ENCODE data around the gene LYST.
"Not testable (repeated sequence)": the region's sequence is repeated elsewhere in the genome, so short reads cannot be mapped to it uniquely, and the experiment has no call there.

The LYST gene

GRCh38 chr1:235861857-235862256 is 4.8 kb downstream of the LYST start:
- DNase-seq (ENCODE audit: low read depth in 2 of 2, low spot score in 1 of 2), result no peak

DNA sequence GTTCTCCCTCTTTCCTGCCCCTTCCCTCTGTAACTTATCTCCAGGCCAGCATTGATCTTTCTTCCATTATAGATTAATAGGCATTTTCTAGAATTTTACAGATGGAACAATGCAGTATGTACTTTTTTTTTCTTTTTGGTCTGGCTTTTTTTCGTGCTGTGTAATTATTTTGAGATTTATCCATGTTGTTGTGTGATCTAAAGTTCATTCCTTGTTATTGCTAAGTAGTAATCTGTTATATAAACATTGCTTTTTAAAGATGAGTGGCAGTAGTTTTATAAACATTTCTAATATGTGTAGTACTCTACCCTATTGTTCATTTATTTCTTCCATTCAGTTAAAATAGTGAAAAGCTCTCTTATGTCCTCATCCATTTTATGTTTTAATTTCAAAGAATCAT is 5.9 kb downstream of the LYST start:
- no peak for DNase-seq (ENCODE audit: low read depth in 2 of 2, low spot score in 1 of 2)

- DNase-seq (ENCODE audit: low read depth in 2 of 2, low spot score in 1 of 2), result no peak
These were observed 6.9 kb downstream of the LYST start for GRCh38 chr1:235859789-235860188.

GRCh38 chr1:235858766-235859165 is 7.9 kb downstream of the LYST start:
- no peak for DNase-seq (ENCODE audit: low read depth in 2 of 2, low spot score in 1 of 2)

- DNase-seq (ENCODE audit: low read depth in 2 of 2, low spot score in 1 of 2), result no peak
These were observed 8.9 kb downstream of the LYST start for GRCh38 chr1:235857756-235858155.

- DNase-seq (ENCODE audit: low read depth in 2 of 2, low spot score in 1 of 2), result no peak
These were observed 10.8 kb downstream of the LYST start for GRCh38 chr1:235855811-235856429.

GRCh38 chr1:235854347-235854746 is 12.4 kb downstream of the LYST start:
- DNase-seq (ENCODE audit: low read depth in 2 of 2, low spot score in 1 of 2), result no peak

DNA sequence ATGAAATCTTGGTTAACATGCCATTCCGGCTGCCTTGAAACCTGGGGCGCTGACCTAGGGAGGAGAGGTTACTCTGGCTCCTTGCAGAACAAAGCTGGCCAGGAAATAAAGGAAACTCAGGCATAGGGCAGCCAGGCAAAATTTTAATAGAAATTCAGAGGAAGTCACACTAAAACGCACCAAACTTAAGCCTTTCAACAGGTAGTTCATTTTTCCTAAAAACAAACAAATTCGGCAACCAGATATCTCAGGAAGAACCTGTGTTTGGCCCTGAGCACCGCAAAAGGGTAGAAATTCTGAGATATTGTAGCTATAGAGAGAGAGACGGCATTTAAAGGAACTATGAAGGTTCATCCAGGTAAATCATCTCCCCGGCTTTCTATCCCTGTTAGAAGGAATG is 13.1 kb downstream of the LYST start:
- no peak for DNase-seq (ENCODE audit: low read depth in 2 of 2, low spot score in 1 of 2)

DNA sequence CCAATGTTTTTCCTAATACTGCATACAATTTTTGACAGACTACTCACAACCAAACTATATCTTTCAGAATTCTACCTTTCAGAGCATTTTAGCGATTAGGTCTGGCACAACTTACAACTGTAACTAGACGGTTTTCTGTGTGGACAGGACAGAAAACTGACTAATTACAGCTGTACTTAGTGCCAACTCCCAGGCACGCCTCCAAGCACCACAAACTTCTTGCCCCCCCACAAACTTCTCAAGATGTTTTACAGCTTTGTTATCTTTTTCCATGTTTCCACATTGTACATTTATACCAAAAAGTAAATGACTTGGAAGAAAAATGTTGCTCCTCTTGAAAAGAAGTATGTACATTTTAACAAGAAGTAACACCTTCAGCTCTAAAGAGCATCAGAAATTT is 13.8 kb downstream of the LYST start:
- DNase-seq (ENCODE audit: low read depth in 2 of 2, low spot score in 1 of 2), result no peak

DNA sequence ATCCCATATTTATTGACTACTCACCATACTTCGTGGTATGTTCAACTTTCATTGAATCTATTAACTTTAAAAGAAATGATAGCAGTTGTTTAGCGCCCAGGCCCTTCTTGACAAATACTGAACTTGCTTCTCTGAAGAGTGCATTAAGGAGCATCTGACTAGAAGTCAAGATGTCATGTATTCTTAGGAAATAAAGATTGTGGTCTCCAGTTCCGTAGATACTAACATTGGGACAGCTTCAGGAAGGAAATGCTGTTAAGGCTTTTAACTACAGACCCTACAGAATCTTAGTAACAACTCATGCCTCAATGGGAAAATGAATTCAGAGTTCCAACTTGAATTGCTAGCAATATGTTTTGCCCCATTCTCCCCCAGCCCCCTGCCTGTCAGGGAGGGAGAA is 14.8 kb downstream of the LYST start:
- DNase-seq (ENCODE audit: low read depth in 2 of 2, low spot score in 1 of 2), result no peak

DNA sequence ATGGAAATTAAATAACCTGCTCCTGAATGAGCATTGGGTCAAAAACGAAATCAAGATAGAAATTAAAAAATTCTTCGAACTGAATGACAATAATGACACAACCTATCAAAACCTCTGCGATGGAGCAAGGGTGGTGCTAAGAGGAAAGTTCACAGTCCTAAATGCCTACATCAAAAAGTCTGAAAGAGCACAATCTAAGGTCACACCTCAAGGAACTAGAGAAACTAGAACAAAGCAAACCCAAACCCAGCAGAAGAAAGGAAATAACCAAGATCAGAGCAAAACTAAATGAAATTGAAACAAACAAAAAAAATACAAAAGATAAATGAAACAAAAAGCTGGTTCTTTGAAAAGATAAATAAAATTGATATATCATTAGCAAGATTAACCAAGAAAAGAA is 18.5 kb downstream of the LYST start:
- not testable (repeated sequence) for DNase-seq (ENCODE audit: low read depth in 2 of 2, low spot score in 1 of 2)

DNA sequence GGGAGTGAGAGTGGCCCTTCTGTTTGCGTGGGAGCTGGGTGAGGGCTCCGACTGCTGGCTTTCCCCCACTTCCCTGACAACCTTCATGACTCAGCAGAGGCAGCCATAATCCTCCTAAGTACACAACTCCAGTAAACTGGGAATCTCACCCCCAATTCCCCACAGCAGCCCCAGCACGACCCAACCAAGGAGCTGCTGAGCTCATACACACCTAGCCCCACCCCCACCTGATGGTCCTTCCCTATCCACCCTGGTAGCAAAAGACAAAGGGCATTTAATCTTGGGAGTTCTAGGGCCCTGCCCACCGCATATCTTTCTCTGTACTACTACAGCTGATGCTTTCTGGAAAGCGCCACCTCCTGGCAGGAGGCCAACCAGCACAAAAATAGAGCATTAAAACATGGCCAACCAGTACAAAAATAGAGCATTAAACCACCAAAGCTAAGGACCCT is 21.0 kb downstream of the LYST start:
- not testable (repeated sequence) for DNase-seq (ENCODE audit: low read depth in 2 of 2, low spot score in 1 of 2)

DNA sequence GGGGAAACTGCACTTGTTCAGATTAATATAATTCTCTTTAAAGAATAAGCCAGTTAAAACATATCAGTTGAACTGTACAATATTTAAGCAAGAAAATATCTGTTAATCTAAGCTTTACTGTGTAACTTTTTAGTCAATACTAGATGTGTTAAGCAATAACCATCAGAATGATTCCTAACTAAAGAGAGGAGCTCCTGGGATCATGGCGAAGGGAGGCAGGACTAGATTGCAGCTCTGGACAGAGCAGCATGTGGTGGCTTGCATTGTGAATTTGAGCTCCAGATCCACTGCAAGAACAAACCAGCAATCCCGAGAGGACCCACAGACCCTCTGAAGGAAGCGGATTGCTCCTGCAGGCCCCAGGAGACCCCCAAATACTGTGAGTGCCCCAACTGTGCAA is 21.9 kb downstream of the LYST start:
- no peak for DNase-seq (ENCODE audit: low read depth in 2 of 2, low spot score in 1 of 2)

DNA sequence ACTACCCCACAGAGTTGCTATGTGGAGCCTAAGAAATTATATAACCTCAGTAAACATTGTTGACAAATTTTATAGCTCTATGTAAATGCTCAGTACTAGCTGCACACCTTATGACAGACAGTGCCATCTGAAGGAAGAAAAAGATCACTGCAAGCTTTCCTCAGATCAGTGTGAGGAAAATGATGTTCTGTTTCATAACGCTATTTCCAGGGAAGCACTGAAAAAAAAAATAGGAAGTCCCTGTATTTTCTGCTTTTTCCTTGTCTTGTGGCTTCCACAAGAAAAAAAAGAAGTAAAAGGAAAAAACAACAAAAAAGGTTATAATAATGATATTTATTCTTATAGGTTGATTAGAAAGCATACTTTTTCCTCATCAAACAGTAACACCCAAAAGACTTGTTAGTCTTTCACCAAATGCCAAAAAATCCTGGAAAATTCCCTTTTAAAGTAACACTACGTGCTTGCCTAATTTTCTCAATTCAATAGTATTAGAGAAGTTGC is 23.2 kb downstream of the LYST start:
- DNase-seq (ENCODE audit: low read depth in 2 of 2, low spot score in 1 of 2), result no peak

DNA sequence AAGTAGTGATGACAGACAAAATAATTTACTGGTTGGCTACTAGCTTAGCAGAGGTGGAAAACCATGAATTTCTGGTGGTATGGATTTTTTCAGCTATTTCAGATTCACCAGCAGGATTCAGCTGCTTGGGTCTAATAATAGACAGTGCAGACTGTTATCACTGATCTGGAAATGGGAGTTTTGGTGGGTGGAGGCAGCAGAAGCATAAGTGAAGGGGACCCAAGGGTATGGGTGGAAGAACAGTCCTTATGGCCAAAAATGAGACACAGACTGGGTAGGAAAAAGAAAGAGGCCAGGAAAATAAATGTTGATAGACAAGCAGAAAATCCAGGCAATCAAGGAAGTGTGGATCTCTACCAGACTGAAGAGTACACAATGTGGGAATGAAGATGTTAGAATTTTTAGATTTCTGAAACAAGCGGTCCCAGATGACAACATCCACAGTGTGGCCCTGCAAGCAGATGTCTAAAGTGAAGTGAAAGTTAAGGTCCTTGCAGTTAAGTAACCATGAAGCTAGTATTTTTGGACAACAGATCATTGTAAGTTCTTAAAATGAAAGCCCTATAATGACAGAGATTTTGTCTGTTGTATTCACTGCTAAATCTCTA is 24.7 kb downstream of the LYST start:
- DNase-seq (ENCODE audit: low read depth in 2 of 2, low spot score in 1 of 2), result no peak

DNA sequence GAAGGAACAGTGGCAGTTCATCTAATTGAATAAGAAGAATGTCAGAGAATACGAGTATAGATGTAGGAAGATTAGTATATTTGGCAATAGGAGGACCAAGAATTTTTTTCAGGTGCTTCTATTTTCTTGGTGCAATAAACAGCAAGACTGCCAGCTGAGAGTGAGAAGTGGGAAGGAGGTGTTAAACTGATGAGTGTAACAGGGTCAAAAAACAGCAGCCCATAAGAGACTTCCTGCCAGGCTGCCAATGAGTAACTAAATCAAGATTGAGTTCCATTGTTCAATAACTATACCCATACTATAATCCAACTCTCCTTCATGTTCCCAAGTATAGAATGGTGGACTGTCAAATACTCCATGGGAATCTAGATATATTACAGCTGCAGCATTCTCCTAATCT is 28.7 kb downstream of the LYST start:
- no peak for DNase-seq (ENCODE audit: low read depth in 2 of 2, low spot score in 1 of 2)

GRCh38 chr1:235835226-235835625 is 31.5 kb downstream of the LYST start:
- DNase-seq (ENCODE audit: low read depth in 2 of 2, low spot score in 1 of 2), result no peak

GRCh38 chr1:235834620-235835019 is 32.1 kb downstream of the LYST start:
- no peak for DNase-seq (ENCODE audit: low read depth in 2 of 2, low spot score in 1 of 2)

GRCh38 chr1:235832011-235832410 is 34.7 kb downstream of the LYST start:
- DNase-seq (ENCODE audit: low read depth in 2 of 2, low spot score in 1 of 2), result no peak

GRCh38 chr1:235831148-235831547 is 35.6 kb downstream of the LYST start:
- DNase-seq (ENCODE audit: low read depth in 2 of 2, low spot score in 1 of 2), result no peak

DNA sequence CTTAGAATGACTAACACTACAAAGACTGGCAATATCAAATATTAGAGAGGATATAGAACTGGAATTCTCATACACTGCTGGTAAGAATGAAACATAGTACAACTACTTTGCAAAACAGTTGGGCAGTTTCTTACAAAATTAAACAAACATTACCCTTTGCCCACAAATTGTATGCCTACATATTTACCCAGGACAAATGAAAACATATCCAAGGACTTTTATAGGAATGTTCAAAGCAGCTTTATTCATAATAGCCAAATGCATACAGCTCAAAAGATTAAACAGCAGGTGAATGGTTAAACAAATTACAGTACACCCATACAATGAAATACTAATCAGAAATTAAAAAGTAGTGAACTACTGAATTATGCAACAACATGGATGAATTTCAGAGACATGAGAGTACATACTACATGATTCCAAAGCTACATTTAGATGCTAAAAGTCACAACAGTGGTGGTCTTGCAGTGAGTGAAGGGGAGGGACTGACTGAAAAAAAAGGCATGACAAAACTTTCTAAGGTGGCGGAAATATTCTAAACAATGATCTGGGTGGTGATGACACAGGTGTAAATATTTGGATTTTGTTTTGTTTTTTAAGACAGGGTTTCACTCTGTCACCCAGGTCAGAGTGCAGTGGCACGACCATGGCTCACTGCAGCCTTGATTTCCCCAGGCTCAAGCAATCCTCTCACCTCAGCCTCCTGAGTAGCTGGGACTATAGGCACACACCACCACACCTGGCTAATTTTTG is 40.4 kb downstream of the LYST start:
- DNase-seq (ENCODE audit: low read depth in 2 of 2, low spot score in 1 of 2), result no peak

- no peak for DNase-seq (ENCODE audit: low read depth in 2 of 2, low spot score in 1 of 2)
These were observed 41.5 kb downstream of the LYST start for GRCh38 chr1:235825229-235825628.

All from stimulated activated CD8-positive, alpha-beta memory T cell treated with anti-CD3 and anti-CD28 coated beads, Interleukin-4, amount 100 ng/mL, for 1 hour (primary cell).